ENCODE results near the gene SAP25.
A peak's percentile ranks its signal among the peaks of the same experiment; 100 is the strongest.
"Not testable (repeated sequence)": the region's sequence is repeated elsewhere in the genome, so short reads cannot be mapped to it uniquely, and the experiment has no call there.

The SAP25 gene

GRCh38 chr7:100575746-100576383 is 2.2 kb upstream of the SAP25 start:
- no peak for DNase-seq (ENCODE audit: low read depth)

DNA sequence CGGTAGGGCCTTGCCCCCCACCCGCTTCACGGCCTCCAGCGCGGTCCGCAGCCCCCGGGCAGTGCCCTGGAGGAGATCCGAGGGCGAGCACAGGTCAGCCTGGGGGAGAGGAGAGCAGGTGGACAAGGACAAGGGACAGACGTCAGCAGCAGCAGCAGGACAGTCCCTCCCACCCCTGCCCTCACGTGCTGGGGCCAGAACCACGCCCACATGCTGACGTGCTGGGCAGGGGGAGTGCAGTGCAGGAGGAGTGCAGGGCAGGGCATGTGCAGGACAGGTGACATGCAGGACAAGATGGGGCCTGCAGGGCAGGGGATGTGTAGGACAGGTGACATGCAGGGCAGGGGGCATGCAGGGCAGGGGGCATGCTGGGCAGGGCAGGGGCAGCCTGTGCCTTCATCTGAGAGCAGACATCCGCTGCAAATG is 1.5 kb upstream of the SAP25 start:
- no peak for DNase-seq (ENCODE audit: low read depth)

- no peak for DNase-seq (ENCODE audit: low read depth)
These were observed 884 bp upstream of the SAP25 start for GRCh38 chr7:100574362-100575205.

- DNase-seq (ENCODE audit: low read depth): no peak
These were observed 588 bp downstream of the SAP25 start for GRCh38 chr7:100572949-100573675.

DNA sequence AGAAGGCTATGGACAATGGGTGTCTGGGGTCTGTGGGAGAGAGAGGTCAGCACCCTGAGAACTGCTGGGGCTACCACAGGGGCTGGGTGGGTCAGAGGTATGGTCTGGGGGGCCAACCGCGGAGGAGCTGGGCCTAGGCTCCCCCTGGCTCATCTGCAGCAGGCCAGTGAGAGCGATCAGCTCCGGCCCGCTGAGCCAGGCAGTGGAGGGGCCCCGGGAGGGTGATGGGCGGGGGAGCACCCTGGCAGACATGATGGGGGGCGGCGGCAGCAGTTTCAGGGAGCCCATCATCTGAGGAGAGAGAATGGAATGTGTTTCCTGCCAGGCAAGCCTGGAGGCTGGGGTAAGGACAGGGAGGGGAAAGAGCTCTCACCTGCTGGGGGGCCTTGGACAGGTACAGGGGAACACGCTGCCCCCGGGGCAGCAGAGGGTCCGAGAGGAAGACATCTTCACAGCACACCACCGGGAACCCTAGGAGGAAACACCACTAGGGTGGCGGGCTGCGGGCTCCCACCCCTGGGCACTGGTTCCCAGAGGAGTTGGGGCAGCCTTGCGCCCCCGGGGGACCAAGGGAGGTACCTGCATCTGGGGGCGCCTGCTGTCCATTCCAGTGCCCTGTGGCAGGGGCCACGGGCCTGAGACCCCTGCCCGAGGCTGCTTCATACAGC is 1.3 kb downstream of the SAP25 start:
- DNase-seq (ENCODE audit: low read depth): no peak

DNA sequence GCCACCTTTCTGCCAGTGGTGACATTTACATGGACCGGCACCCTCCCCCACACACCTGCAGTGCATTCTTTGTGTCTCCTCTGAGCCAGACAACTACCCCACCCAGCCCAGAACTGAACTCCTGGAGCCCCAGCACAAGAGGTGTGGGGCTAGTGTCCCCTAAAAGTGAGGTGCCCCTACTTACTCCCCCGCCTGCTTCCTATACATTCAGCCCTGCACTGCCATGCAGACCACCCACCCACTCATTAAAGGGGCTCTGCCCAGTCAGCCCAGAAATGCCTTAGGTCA is 1.9 kb downstream of the SAP25 start:
- DNase-seq (ENCODE audit: low read depth): no peak

- no peak for DNase-seq (ENCODE audit: low read depth)
These were observed 2.5 kb downstream of the SAP25 start for GRCh38 chr7:100570954-100571828.

DNA sequence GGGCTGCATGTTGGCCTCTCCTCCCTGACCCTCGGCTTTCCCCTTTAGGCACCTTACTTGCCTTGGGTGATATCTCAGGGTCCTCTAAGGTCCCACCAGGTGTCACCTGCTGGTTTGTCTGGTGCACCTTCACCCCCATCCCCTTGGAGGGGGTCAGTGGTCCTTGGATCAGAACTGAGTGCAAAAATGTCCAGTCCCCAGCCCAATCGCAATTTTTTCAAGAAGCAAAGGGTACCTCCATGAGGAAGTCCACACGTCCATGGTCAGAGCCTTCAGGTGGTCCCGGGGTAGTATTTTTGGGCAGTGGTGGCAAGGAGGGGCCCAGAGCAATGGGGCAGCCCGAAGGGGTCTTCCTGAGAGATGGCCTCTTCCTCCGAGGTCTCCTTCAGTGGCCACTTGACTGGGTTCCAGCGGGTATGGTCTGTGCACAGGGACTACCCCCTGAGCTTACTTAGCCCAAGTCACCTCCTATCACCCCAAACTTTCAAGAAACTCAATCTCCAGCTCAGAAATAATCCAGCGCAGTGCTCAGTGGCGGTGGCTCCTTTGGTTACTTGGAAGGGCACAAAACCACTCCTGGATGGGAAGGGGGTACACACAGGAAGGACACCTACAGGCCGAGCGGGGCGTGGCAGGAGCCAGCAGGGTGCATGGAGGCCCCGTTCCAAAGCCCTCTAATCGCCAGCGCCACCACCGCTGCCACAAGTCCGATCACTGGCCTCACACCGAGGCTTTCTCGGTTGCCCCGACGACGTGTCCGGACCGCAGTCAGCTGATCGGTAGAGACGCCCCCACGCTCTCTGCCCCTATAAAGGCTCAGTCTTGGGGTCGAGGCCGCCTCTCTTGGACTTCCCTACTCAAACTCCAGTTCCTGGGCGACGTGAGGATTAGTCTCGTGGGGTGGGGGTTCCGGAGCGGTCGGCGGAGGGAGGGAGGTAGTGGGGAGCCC is 4.5 kb downstream of the SAP25 start:
- DNase-seq (ENCODE audit: low read depth): peak; percentile 34

- DNase-seq (ENCODE audit: low read depth): no peak
These were observed 5.4 kb downstream of the SAP25 start for GRCh38 chr7:100568176-100568895.

- DNase-seq (ENCODE audit: low read depth): no peak
These were observed 5.9 kb downstream of the SAP25 start for GRCh38 chr7:100567751-100568175.

DNA sequence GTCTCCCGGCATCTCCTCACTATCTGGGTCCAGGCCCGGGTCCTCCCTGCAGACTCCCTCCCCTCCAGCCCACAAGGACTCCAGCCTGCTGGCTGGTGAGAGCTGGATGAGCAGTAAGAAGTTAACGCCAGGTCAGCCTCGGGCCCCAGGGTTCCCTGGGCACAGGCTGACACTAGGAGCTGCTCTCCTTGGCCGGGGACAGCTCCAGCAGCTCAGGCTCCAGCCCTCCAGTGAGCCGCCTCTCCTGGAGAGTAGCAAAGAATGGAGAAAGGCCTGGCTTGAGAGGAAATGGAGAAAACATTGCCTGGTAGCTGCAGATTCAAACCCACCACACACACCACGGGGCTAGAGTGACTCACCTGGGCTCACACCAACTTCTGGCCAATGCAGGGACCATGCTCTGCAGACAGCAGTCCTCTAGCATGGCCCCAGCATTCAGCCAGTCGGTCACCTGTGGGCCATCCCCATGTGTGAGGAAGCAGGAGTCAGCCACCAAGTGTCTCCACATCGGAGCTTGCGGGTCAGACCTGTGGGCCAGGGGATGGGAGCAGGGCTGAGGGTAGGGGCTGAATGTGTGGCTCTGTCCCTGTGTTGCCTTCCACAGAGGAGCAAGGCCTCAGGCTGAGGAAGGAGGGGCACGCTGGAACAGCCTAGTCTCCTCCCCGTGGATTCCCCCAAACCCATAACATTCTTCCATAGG is 6.5 kb downstream of the SAP25 start:
- no peak for DNase-seq (ENCODE audit: low read depth)

GRCh38 chr7:100566018-100566531 is 7.6 kb downstream of the SAP25 start:
- DNase-seq (ENCODE audit: low read depth): no peak

GRCh38 chr7:100565133-100565571 is 8.5 kb downstream of the SAP25 start:
- DNase-seq (ENCODE audit: low read depth): no peak

GRCh38 chr7:100564405-100564804 is 9.3 kb downstream of the SAP25 start:
- DNase-seq (ENCODE audit: low read depth): not testable (repeated sequence)

DNA sequence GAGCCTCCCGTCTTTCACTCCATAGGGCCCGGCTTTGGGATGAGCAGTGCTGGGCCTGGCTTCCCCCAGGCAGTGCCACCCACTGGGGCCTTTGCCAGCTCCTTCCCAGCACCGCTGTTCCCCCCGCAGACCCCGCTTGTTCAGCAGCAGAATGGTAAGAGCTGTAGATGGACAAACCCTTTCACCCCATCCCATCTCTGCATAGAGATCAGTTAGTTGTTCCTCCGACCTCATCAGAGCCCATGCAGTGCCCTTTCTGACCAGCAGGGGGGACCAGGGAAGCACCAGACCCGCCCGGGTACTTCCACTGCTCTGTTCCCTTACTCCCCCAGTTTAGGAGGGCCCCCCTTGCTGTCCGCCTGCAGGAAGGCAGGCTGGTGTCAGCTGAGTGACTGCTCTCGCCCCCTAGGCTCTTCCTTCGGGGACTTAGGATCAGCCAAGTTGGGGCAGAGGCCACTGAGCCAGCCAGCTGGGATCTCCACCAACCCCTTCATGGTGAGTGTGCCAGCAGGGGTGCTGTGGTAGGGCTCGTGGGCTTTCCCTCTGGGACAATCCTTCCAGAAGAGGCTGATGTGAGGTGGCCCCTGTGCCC is 9.8 kb downstream of the SAP25 start:
- DNase-seq (ENCODE audit: low read depth): peak; percentile 69

- no peak for DNase-seq (ENCODE audit: low read depth)
These were observed 10.6 kb downstream of the SAP25 start for GRCh38 chr7:100563100-100563564.

GRCh38 chr7:100562195-100563099 is 11.3 kb downstream of the SAP25 start:
- no peak for DNase-seq (ENCODE audit: low read depth)

Data from activated T-helper 1 cell treated with Interleukin-2 at 50 U/mL for 16 hours (primary cell).